Urothelium cell line (cell line): ENCODE data around the gene SMU1.

Experiments
- DNase-seq: peaks from one replicate; pipeline ENCODE4 v3.0.0; 2011; ENCODE audit warnings: low spot score, mixed read lengths
- FAIRE-seq: peaks from 2 replicates; lab custom pipeline; 2011; peaks lifted over from hg19 to GRCh38; lab: Jason Lieb, UNC

The SMU1 gene

DNA sequence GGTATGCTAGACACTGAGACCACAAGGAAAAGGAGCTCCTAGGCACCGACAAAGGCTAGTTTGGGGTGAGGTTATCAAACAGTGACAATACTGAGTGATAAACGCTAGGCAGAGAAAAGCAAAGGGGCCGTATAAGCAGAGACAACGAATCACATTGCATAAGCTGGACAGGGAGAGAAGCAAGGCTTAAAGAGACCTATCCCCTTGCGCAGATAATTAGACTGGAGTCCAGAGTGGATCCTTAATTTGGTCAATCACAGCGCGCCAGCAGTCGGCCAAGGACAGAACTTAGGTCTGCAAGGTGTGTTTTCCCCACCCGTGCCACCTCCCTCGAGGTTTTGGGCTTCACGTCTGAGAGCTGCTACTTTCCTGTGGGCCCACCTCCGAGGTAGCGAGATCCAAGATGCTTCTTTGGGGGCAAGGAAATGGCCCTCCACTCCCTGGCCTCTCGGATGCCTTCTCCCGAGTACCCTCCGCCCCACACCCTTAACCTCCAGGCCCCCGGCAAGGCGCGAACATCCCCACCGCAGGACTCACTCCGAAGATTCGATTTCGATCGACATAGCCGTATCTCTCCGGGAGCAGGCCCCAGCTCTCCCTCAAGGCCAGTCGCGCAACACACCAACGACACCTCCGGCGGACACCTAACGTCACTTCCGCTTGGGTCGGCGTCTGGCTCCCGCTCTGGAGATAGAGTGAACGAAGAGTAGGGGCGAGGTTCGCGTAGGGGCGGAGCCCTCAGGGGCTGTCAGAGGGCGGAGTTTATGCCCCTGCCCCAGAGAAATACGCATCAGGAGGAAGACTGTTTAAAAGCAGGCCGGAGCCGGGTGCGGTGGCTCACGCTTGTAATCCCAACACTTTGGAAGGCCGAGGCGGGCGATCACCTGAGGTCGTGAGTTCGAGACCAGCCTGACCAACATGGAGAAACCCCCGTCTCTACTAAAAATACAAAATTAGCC is at the start of gene SMU1:
SMU1 (minus strand) TSS at position 629 of the 959 bp plus-strand sequence; CDS start at position 563, 66 bp downstream.
- peak; percentile 86 for FAIRE-seq

DNA sequence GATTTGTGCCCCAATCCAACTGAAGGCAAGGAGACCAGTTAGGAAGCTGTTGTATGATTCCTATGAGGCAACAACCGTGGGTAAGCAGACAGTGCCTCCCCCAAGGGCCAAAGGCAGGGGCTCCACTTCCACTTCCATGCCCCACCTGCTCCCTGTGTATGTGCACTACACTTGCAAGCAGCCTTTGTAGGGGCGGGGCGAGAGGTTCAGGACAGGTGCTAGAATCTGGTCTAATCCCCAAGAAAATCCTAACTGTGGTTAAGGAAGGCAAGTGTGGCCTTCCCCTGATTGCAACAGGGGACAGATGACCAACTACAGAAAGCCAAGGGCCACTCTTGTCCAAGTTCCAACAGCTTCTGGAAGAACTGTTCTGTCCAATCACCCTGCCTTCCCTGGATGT is 49.0 kb upstream of the SMU1 start:
- DNase-seq = no peak
- no peak for FAIRE-seq

More for the DNA sequence above, at the start of gene SMU1:
- peak; percentile 99 for DNase-seq

DNA sequence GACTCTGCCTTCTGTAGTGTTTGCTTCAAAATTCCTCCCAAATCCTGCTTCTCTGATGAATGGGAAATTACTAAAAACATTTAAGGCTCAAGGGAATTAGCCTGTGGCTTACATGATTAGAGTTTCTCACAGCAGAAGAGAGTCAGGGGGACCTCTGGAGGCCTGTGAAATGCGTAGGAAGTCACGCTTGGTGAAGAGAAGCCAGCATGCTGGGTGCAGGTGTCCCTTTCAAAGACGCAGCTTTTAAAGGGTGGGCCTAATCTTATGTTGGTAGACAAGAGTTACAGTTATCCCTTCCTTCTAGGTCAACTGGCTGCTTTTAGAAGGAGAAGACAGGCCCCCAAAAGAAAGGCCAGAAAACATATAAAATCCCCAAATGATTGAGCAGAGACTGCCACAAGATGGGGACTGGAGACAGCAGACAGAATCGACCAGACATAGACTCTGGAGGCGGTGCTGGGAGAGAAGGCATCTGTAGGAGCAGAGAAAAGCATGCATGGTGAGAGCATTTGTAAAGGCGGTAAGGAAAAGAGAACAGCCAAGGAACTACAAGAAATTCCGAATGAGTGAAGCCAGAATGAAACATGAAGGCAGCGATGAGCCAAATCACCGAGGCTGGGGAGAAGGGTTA is 48.4 kb upstream of the SMU1 start:
- FAIRE-seq = no peak
- no peak for DNase-seq

DNA sequence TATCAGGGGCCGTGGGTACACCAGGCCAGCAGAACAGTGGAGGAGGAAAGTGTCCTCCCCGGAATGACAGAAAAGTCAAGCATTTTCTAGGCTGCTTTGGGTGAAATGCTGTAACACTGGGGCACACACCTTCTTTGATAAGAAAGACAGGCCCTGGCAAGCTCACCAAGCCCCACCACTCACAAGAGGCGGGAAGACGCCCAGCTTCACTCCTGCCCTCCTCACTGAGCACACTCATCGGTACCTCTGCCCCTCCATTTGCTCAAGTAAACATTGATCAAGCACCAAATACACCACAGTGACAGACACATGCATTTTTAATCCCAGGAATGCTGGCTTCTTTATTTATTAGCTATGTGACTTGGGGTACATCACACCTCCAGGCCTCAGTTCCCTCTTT is 47.6 kb upstream of the SMU1 start:
- no peak for FAIRE-seq

DNA sequence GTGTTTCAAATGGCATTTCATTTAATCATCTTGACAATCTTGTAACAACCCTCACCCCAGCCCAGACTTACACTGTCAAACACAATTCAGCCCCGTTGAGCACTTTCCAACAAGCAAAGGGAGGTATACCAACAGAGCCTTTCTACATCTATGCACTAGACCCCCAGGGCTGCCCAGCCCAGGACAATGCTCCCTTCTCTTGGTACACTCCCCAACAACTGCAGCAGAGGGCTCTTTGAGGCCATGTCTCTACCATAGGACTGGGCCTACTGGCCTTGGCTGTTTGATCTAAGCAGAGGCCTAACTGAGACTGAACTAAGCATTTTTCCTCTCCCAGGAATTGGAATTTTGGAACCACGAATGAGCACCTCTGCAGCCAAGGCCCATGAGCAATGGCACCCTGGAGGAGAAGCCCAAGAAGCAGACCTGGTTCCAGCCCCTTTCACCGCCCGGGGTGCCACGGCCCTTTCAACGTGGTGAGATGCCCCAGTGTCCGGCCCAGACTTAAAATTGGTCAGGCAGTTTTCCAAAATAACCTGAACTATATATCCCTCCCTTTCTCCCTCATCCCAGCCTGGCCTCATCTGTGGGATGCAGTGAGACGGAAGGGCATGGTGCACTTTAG is 47.0 kb upstream of the SMU1 start:
- DNase-seq (no peak), FAIRE-seq (no peak)

More for the DNA sequence above, 47.6 kb upstream of the SMU1 start:
- DNase-seq = no peak

DNA sequence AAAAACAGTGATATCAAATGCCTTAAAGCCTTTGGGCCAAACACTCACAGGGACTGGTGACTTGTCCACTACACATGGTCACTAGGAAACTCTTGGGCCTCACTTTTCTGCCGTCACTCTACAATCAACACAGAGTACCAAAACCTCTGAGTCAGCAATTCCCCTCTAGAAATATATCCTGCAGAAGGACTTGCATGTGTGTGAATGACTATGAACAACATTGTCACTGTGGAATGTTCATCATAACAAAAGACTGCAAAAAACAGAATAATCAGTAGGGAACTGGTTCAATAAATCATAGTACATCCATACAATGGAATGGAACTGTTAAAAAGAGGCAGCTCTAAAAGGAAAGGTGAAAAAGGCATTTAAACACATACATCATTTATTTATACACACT is 44.1 kb upstream of the SMU1 start:
- FAIRE-seq = no peak
- DNase-seq = no peak

DNA sequence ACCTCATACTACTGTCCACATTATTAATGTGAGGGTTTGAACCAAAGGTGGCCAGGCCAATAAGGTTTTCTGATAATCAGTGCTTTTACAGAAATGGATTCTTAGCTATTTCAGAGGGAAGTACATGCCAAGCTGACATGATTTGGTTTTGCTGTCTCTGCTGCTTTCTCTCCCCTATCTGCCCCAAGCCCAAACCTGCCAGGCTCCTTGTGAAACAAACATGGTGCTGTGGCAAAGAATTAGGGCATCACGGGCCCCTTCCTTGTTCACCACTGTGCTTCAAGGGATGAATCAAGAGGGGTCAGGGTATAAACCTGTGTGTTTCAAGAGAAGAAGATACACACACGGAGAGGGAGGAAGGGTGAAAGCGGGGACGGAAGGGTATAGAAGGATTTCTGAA is 41.3 kb upstream of the SMU1 start:
- DNase-seq = no peak
- no peak for FAIRE-seq

DNA sequence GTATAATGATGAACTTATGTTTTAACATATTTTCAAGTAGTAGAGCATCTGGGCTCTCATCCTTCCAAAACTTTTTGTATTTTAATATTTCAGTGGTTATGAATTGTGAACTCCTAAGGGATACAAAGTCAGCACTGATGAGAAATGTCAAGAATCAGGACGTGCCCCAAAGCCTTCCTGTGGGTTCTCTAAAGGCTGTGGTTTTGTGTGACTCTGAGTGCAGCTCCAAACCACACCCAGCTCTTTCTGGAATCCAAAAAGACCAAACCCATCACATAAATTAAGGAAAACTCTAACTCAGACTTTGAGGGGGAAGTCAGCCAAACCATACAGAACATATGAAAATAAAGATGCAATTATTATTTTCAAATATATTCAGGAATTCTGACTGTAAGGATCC is 40.8 kb upstream of the SMU1 start:
- DNase-seq (no peak), FAIRE-seq (no peak)

DNA sequence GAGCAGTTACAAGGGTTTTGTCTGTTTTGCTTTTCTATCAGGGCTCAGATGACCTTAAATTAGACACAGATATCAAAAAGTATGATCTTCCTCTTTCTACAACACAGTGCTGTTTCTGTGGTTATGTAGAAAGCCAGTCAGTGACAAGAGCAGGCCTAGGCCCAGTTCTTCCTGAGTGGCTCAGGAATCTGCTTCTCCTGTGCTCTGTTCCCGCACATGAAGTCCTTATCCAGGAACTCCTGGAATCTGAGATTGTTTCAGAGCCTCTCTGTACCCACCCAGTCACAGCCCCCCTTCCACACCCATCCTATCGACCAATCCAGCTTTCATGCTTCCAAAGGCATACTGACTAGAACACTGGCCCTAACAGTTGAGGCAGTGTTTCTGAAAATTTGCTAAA is 40.4 kb upstream of the SMU1 start:
- FAIRE-seq = no peak
- DNase-seq = no peak

DNA sequence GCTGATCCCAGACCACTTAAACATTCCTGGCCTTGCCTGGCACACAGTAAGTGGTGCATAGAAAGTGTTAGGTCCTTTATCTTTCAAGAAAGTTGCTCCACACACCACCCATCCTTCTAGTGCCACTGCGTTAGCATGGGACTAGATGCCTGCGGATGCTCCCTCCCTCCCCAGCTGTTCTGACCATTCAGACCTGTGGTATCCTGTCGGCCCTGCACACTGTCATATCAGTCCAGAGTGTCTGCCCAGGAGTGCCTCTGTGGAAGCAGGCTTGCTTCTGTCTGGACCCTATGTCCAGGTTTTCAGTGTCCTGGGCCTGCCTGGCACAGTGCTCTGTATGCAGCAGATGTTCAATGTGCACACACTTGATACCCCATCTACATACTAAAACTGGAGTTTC is 38.3 kb upstream of the SMU1 start:
- no peak for FAIRE-seq

DNA sequence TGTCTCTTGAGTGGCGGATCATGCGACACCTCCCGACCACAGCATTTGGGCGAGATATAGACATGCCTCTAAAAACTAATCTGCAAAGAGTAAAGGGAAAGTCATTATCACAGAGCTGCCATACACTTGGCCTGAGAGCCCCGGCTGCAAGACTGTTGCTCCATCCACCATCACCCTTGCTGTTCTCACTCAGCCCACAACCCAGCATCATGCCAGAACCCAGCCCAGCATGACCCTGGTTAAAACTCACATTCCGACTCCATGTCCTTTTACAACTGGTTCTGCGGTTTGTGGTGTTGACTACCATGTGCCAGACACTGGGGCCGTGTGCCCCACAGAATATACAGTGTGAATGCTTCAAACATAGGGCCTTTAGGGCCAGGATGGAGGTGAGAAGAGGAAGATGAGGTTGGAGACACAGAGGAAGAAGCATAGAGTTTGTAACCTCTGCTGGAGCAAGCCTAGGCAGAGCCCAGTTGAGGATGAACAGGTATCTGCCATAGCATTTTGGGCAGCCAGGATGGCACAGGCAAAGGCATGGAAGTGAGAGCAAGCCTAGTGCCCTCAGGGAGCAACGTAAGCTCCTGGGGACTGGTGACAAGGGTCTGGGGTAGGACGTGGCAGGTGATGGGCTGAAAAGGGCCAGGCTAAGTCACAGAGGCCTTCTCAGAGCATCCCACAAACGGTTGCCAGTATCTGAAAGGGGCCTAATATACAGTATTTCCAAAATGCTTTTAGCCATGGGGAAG is 37.5 kb upstream of the SMU1 start:
- no peak for DNase-seq
- peak; percentile 52 for FAIRE-seq

More for the DNA sequence above, 38.3 kb upstream of the SMU1 start:
- DNase-seq = no peak

DNA sequence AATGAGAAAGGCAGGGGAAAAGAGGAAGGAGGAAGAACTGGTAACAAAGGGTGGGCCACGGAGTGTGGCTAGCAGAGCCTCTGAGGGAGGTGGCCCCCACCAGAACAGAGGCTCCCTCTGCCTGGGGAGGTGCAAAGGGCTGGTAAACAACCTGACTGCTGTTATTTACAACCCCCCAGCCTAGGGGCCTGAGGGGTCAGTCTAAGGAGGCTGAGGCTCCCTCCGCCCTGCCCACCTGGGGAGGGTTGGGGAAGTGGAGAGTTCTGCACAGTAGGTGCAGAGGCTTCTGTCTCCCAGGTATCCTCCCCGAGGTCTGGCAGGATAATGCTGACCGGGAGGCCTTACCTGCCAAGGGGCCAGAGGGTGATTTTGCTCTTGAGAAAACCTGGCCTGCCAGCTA is 35.6 kb upstream of the SMU1 start:
- FAIRE-seq (no peak), DNase-seq (no peak)

DNA sequence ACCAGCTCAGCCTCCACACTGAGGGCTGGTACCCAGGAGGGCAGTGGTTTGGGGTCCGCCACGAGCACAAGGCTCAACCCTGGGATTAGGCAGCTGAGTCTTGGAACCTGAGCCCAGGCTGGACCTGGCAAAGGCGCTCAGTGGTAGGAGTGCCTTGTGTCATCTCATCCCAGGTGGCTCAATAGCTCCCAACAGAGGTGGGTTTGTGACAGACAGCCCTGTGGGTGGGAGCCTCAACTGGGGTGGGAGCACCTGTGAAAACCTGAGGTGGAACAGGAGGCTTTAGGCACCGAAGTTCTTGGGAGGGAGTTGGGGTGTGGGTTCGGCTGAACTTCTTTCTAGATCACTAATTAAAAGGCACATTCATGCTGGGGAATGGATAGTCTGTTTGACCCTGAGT is 35.2 kb upstream of the SMU1 start:
- DNase-seq (no peak), FAIRE-seq (no peak)

DNA sequence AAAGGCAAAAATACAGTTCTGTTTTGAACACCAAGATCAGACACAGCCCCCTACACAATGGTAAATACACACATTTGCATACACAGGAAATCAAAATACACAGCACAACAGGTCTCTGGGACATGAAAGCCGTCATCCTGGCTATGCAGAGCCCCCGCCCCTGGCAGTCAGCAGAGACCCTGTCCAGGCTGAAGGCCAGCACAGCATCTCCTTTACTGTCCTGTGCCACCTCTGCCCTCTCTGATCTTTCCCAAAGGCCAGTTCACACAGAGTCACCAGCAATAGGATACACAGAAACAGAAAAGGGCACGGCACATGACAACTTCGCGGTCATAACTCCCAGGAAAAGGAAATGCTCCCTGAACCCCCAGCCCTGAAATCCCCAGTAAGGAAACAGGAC is 34.2 kb upstream of the SMU1 start:
- no peak for FAIRE-seq
- no peak for DNase-seq

DNA sequence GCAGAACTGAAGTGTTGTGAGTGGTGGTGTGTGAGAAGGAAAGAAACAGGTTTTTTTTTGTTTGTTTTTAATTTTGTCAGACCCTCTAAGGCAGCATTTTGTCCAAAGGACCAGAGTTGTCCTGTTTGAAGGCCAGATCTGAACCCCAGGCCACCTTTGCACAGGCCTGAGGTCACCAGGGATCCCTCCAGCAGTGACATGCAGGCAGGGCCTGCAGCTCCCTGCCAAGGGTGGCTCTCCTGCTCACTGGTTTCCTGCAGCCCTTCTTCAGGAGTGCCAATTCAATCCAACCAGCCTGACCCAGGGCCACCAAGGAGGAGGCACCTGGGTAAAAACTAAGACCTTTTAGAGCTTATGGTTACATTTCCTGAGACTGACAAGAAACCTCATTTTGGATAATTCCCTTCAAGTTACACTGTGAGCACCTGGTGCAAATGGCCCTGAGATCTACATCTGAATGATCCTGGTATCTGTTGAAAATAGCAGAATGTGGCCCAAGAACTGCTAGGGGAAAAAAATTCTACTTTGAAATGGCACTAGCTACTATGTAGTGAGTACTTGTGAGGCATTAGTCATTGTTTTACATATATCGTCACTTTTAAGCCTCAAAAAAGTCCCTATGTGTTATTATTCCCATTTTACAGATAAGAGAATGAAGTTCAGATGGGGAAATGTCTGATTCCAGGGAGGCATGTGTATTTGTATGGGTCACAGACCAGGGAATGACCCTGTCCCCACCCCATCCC is 33.5 kb upstream of the SMU1 start:
- no peak for FAIRE-seq
- DNase-seq = no peak

DNA sequence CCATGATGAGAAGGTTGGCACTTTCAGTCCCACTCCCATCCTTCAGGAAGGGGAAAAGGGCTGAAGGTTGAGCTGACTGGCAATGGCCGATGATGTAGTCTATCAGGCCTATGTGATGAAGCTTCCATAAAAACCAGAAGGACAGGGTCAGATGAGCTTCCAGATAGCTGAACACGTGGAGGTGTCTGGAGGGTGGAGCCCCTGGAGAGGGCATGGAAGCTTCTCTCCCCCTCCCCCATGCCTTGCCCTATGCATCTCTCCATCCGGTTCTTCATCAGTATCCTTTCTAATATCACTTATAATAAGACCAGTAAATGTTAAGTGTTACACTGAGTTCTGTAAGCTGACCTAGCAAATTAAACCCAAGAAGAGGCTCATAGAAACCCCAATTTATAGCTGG is 32.6 kb upstream of the SMU1 start:
- no peak for FAIRE-seq
- no peak for DNase-seq

DNA sequence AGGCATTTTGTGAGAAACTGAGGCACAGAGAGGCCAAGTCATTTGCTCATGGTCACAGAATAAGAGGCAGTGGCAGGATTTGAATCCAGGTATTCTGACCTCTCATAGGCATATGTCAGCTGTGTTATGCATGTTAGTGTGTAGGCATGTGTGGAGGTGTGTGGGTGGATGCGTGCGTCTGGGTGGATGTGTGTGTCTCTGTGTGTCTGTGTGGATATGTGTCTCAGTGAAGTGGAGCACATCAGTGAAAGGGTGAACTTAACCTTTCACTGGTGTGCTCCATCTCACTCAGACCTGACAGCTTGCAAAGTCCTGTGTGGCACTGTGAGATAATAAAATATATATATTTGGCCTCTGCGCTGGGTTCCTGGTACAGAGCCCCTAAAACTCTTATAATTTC is 32.0 kb upstream of the SMU1 start:
- no peak for DNase-seq
- FAIRE-seq = no peak

DNA sequence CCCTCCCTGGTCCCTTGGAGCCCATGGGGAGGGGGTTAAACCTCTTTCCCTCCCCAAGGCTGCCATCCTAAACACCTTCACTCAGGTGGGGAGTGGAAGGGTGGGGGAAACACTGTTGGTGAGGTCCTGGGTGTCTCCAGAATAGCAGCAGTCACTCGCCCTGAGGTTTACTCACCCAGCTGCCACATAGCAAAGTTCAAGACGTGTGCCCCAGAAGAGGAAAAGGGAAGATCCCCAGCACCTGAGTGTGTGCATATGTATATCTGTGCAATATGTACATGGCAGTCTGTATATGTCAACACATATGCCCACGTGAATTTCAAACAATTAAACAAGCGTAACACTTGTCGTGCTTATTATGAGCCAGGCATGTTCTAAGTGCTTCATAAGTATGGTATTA is 31.3 kb upstream of the SMU1 start:
- DNase-seq (no peak), FAIRE-seq (peak; percentile 17)

DNA sequence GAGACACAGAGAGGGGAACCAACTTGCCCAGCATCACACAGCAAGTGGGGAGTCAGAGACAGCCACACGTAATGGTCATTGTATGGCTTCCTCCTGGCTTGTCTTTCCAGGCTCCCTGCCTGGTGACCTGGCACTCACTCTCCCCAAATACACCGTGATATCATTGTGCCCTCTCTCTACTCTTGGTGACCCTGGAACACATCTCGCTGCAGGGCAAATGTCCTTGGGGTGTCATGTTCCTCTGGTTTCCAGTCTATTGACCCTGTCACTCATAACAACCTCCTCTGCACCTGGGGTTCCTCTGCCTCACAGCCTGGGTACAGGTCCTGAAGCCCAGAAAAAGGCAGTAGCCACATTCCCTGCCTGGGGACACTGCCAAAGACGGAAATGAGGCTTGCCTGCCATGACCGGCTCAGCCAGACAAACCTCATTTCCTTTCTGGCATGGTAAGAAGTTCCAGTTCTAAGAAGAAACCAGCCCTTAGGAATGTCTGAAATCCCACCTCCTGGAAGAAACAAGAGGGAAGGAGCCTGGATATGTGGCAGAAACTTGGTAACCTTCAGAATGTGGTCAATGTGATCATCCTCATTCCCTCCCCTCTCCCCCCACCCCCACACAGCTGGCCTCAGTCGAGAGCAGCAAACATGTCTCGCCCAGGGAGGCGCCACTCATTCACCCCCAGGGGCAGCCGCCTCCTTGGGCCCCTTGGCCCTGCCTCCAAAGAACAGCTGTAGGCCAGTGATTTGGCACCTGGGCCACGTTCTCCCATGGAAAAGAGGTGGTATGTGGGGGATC is 30.6 kb upstream of the SMU1 start:
- no peak for FAIRE-seq
- no peak for DNase-seq

DNA sequence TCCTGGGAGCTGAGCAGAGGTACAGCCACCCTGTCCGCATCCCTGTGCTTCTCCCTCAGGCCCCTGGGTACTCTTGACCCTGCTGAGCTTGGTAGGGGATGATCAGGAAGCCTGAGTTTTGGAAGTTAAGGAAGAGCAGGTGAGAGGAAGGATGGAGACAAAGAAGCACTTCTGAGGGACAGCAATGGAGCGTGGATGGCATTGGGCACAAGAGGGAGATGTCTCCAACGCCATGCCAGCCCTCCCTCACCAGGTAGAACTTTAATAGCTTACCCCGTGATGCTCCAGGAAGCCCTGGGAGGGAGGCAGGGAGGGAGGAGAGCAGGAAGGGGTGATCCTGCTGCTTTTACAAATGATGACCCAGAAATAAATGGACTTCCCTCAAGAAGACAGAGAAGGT is 29.9 kb upstream of the SMU1 start:
- no peak for FAIRE-seq
- DNase-seq = no peak
